GM12872 (cell line): ENCODE results near the gene DSCAM.

ENCODE experiments used
- TF ChIP-seq, protein P1 (sequence below): IDR thresholded peaks from 3 replicates; pipeline ENCODE4 v1.5.1; 2011; ENCODE audit warnings: low read depth, mild to moderate bottlenecking, low read length, moderate library complexity; ENCODE audit not compliant: insufficient read depth

DSCAM gene

GRCh38 chr21:40463176-40463575 lies 383.8 kb downstream of the DSCAM start:
- TF ChIP-seq, protein P1, sequence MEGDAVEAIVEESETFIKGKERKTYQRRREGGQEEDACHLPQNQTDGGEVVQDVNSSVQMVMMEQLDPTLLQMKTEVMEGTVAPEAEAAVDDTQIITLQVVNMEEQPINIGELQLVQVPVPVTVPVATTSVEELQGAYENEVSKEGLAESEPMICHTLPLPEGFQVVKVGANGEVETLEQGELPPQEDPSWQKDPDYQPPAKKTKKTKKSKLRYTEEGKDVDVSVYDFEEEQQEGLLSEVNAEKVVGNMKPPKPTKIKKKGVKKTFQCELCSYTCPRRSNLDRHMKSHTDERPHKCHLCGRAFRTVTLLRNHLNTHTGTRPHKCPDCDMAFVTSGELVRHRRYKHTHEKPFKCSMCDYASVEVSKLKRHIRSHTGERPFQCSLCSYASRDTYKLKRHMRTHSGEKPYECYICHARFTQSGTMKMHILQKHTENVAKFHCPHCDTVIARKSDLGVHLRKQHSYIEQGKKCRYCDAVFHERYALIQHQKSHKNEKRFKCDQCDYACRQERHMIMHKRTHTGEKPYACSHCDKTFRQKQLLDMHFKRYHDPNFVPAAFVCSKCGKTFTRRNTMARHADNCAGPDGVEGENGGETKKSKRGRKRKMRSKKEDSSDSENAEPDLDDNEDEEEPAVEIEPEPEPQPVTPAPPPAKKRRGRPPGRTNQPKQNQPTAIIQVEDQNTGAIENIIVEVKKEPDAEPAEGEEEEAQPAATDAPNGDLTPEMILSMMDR = no peak

DNA sequence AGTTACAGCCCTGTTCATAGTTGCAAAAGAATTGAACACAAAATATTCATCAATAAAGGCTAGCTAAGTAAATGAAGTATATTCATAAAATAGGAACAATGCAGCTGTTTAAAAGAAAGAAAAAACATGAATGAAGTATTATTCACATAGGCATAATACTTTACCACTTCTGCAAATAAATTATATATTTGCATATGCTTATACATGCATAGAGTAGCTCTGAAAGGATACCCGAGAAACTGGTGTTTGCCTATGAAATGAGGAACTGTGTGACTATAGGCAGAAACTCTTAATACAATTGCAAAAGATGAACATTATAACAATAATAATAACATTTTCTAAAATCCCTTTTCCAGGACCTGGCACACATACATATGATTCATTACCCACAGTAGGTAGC lies 385.9 kb downstream of the DSCAM start:
- TF ChIP-seq, protein P1 = no peak

DNA sequence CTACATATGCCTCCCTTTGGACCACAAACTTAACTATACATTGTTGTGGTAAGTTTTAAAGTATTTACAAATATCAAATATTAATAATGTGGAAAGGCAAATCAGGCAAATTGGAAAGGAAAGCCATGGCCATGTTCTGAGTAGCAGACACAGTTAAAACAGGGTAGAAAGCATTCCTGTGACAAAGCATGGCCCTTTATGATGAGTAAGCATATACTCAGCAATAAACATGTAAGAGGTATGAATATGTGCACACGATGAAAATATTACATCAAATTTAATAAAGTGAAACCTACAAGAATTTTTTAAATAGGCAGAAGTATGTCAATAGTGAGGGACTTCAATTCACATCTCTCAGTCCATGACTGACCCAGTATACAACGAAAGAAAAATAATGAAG lies 389.2 kb downstream of the DSCAM start:
- TF ChIP-seq, protein P1 = no peak

DNA sequence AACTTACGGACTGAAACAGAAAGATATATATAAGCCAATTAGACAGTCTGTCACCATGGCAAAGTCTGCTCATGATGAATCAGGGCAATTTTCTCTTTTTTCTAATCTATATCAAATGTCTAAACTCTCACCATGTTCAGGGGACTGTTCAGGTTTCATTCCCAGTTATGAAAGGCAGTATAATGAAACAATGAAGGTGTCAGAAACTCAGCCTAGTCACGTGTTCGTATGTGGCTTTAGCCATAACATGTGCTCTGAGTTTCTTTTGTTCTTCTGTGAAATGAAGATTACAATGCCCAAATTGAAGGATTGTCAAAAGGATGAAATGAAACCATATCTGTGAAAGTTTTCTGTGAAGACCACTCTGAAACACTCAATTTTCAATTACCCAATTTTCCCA lies 392.9 kb downstream of the DSCAM start:
- TF ChIP-seq, protein P1 = no peak

- TF ChIP-seq, protein P1 = no peak
Measured at GRCh38 chr21:40453183-40453582, 393.8 kb downstream of the DSCAM start.

DNA sequence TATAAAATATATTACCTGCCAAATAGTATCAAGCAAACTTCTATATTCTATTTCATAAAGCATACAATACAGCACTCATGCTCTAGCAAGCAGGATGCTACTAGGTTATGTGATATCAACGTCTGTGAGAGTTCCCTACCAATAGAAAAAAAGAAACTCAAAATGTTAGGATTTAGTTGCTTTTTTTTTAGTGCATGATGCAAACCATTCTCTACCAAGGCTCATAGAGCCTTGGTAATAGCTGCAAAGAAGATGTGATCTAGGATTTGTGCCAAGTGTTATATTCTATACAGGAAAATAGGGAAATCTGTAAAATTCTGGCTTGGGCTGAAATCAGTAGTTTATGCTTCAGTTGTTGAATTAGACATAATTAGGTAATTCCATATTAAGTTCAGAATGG lies 394.4 kb downstream of the DSCAM start:
- TF ChIP-seq, protein P1 = no peak

DNA sequence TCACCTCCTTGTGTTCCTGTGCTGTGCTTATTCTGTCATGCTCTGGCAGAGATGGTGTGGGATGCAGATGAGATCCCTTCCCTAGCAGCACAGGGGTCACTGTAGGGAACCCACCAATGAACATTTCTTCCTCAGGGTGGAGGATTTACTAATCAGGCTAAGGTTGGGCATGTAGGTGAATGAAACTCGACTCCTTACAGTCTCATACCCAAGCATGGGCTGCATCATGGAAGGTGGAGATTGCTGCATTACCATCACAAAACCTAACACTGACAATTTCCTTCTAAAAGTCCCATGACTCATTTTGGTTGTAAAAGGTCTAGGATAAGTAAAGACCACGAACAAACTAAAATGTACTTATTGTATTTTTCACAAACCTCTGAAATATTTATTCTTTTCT lies 399.9 kb downstream of the DSCAM start:
- TF ChIP-seq, protein P1 = no peak
